ENCODE results near the gene C8B.

DNA sequence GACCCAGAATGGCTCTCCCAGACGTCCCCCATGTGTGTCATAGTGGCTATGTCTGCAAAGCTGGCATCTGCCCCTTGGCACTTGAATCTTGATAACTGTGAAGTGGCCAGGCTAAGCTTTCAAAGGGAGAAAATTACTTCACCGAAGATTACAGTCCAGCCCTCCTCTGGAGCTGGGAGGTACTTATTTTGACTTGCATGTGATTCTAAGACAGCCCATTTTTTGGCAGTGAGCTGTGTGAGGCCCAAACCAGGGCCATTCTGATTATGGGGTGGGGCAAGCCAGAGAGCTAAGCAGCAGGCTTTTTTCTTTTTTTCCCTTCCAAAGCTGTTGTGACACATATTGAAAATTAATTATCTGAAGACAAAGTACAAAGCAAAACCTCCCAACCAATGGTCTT is 42.1 kb upstream of the C8B start:
- no peak for TF ChIP-seq POLR2A (IDR thresholded peaks at IDR 0.05)
- TF ChIP-seq, protein P1, sequence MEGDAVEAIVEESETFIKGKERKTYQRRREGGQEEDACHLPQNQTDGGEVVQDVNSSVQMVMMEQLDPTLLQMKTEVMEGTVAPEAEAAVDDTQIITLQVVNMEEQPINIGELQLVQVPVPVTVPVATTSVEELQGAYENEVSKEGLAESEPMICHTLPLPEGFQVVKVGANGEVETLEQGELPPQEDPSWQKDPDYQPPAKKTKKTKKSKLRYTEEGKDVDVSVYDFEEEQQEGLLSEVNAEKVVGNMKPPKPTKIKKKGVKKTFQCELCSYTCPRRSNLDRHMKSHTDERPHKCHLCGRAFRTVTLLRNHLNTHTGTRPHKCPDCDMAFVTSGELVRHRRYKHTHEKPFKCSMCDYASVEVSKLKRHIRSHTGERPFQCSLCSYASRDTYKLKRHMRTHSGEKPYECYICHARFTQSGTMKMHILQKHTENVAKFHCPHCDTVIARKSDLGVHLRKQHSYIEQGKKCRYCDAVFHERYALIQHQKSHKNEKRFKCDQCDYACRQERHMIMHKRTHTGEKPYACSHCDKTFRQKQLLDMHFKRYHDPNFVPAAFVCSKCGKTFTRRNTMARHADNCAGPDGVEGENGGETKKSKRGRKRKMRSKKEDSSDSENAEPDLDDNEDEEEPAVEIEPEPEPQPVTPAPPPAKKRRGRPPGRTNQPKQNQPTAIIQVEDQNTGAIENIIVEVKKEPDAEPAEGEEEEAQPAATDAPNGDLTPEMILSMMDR (IDR thresholded peaks at IDR 0.05) = no peak

Data from prostate gland (tissue), 2 donors.